ENCODE data around the gene OSBPL5.

OSBPL5 gene

DNA sequence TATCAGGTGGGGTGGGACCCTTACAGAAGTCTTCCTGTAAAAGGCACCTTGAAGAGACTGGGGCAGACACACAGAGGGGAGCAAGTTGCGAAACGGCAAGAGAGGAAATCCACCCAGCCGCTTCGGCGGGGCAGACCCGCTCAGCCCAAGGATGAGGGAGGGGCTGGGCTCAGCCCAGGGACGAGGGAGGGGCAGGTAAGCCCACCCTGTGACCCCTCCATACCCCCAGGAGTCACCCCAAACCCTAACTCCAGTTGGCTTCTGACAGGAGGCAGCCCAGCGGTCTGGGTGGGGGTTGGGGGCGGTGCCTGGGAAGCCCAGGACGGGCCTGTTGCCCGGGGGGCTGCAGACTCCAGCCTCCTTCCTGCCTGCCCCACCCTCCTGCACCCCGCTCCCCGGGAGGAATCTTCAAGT lies 965 bp downstream of the OSBPL5 start:
- DNase-seq (ENCODE audit: low read depth in 2 of 2), result no peak

DNA sequence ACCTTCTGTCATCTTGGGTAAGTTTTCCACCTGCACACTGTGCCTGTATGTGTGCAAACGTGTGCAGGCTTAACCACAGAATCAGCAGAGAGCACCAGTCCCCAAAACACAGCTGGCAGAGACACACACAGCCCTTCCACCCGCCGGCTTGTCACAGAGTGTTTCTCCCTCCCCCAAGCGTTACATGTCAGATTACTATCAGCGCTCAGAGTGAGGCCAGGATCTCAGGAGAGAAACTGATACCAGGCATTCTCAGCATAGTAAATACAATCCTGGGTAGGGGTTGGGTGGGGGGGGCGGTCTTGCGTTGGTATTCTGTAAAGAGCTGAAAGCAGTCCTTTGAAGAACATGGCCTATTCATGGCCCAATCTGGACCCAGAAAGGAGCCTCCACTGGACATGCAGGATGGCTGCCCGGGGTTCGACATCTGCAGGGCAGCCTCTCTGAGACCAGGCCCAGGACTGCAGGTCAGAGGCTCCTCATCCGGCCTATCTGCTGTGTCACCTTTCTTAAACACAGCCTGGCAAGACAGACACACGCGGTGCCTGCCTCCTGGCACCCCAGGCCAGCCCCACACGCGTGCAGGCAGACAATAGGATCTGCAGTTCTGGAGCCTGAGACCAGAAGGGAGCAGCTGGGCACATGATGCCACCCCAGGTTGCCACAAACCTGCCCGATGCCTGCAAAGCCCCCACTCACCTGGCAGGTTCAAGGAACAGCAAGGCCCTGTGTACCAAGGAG lies 1.7 kb downstream of the OSBPL5 start:
- DNase-seq (ENCODE audit: low read depth in 2 of 2), result no peak

DNA sequence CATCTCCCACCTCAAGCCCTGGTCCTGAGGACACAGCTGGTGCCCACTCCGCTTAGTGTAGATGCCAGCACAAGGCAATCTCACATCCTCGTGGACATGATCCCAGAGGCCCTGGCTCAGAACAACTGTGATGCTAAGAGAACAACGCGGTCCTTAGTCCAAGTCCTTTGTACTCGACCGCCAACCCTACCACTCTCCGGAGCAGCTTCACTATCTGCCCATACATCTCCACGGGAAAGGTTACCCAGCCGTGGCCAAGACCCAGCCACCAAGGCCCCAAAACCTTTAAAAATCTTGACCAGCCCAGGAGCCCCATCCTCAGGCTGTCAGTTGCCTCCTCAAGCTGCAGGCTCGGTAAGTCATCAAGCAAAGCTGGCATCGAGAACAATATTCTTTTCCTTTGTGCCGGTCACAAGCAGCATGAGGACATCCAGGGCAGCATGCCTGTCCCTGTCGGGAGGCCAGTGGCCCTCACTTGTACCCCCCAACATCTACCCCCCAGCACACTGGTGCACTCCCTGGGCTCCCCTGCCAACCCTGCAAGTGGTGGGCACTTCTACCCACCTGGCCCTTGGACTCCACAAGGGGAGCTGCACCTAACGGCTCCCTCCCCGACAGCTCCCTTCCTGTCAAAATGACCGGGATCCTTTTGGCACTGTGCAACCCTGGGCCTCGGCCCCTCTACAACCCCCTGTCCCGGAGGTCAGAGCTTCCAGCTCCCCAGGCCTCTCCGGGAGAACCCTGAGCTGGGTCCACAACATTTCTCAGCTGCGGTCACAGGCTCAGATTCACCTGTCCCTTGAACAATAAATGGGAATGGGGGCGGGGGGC lies 2.5 kb downstream of the OSBPL5 start:
- no peak for DNase-seq (ENCODE audit: low read depth in 2 of 2)

DNA sequence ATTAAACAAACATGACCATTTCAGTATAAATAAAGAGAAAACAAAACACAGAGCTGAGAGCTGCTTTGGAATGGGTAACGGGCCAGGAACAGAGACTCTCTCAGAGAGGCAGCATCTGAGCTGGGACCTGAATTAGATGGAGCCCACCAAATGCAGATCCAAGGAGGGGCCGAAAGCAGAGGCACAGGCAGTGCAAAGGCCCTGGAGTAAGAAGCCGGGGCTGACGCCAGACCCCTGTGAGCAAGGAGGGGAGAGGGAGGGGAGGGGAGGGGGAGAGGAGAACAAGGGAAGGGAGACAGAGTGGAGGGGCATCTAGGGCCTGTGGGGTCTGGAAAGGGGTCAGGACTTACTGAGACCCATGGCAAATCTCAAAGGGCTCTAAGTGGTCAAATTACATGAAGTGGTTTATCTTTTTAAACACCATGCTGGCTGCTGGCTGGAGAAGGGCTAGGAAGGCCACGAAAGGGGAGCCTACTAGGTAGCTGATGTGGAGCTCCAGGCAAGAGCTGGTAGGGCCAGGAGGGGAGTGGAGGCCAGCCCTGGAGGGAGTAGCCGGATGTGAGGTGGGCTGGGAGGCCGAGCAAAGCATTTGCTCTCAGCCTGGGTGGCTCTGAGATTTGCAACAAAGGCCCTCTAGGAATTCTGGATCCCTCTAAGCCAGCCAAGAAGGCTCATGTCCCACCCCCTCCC lies 3.2 kb downstream of the OSBPL5 start:
- no peak for DNase-seq (ENCODE audit: low read depth in 2 of 2)

- no peak for DNase-seq (ENCODE audit: low read depth in 2 of 2)
These were observed 3.8 kb downstream of the OSBPL5 start for GRCh38 chr11:3161309-3161708.

GRCh38 chr11:3160252-3161031 lies 4.7 kb downstream of the OSBPL5 start:
- DNase-seq (ENCODE audit: low read depth in 2 of 2), result no peak

GRCh38 chr11:3159296-3160190 lies 5.6 kb downstream of the OSBPL5 start:
- DNase-seq (ENCODE audit: low read depth in 2 of 2), result no peak

GRCh38 chr11:3158821-3159220 lies 6.3 kb downstream of the OSBPL5 start:
- no peak for DNase-seq (ENCODE audit: low read depth in 2 of 2)

DNA sequence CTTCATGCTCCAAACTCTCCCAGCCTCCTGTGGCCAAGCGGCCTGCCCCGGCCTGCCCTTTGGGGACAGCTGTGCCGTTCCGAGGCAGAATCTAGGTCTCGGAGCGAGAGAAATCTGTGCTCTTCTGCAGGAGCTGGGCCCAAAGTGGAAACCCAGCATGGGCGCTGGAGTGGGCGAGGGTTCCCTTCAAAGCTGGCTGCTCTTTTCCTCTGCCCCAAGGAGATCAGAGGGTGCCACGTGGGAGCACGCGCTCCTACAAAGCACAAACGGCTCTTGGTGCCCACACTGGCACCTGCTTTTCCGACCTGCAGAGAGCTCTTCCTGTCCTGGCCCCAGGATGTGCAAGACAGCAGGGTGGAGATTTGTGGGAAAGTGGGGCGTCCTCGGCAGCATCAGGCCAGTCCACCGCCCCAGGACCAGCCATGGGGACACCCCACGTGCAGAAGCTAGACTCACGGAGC lies 6.9 kb downstream of the OSBPL5 start:
- DNase-seq (ENCODE audit: low read depth in 2 of 2), result no peak

DNA sequence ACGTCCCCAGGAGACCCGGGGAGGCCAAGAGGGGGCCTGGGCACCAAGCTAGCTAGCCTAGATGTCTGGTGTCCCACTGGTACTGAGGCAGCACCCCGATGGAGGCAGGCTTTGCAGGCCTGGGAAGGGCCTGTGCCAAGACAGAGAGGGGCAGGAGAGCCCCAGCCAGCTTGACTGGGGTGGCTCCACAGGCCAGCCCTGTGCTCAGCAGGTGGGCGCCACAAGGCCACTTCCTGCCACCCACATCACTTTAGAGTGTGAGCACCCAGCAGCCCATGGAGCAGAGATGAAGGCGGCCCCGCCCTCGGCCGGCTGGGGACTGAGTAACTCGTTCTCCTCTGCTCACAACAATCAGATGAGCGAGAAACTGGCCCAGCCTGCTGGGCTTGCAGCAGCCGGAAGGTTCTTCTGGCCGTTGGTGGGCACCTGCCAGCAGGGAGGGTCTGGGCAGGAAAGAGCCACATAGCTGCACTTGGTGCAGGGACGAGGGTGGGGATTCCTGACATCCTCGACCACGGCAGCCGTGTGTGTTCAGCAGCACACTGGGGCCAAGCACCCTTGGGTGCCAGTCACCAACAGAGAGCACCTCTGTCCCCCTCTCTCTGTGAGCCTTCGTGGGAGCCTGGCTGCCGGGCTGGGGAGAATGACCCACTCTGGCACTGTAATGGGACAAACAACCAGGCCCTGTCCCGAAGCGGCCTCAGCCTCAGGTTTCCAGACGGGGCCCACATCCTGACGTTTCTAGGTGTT lies 7.6 kb downstream of the OSBPL5 start:
- no peak for DNase-seq (ENCODE audit: low read depth in 2 of 2)

DNA sequence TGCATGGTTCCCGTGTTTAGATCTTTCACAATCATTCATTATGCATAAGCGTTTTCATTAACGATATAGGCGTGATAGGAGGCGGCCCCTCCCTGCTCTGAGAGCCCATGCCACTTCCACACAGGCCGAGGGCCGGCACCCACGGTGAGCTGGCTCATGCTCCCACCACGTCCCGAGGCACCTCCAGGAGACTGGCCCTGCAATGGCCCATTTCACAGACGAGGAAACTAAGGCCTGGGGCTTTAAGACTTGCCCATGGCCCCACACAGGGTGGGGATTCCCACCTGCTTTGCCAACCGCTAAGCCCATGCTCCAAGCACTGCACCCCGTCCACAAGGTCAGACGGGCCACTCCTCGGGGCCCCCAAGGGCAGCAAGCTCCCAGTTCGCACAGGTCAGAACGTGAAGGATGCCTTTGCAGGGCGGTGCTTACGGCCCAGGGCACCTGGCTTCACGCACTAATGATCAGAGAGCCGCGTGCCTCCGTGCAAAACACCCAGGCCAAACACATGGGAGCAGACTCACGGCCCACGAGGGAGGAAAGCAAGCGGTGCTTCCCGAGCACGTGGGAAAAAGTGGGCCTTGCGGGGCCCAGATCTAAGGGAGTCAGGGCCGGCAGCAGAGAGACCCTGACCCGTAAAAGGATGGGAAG lies 8.3 kb downstream of the OSBPL5 start:
- DNase-seq (ENCODE audit: low read depth in 2 of 2), result no peak

GRCh38 chr11:3156282-3156660 lies 8.8 kb downstream of the OSBPL5 start:
- DNase-seq (ENCODE audit: low read depth in 2 of 2), result no peak

DNA sequence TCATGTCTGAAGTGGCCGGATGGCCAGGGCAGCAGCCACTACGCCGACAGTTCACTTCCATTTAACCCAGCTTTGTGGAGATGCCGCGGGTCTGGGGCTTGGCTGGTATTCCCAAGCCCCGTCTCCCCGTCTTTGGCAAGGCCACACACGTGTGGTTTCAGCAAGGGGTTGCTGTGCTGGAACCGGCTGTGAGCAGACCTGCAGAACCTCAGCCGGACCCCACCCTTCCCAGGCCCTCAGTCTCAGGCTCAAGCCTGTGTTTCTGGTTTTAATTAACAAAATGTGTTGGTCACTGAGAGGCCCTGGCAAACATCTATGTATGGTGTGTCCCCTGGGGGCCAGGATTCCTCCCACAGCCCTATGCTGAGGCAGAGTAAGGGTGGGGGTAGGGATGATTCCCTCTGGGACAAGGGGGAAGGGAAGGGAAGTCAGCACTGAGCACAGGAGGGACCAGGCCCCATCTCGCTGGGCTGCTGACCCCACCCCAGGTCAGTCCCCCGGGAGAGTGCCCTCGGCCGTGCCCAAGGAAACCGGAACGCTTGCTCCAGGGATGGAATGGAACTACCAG lies 9.3 kb downstream of the OSBPL5 start:
- no peak for DNase-seq (ENCODE audit: low read depth in 2 of 2)

- DNase-seq (ENCODE audit: low read depth in 2 of 2), result no peak
These were observed 9.9 kb downstream of the OSBPL5 start for GRCh38 chr11:3155216-3155615.

DNA sequence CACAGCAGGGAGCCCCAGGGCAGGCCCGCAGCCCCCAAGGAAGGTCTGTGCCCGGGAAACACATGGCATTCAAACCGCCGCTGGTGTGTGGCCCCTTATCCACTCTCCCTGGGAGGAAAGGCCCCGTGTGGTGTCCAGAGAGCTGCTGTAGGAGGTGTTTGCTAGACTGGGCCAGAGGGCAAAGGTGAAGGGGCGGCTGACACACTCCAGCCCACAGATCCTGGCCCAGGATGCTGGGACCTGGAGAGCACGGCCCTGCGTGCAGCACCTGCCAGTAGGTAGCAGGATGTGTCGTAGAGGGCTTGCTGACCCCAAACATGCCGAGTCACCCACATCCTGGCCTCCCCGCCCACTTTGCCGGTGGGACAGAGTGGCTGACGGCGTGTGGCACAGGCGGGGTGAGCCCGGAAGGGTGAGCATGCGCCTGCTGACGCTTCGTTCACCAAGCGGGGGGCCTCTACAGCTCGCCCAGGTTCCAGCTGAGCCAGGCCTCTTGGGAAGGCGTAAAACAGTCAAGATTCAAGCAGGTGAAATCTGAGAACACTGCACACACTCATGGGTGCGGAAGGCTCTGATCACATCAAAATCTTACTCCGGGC lies 11.0 kb downstream of the OSBPL5 start:
- no peak for DNase-seq (ENCODE audit: low read depth in 2 of 2)

GRCh38 chr11:3153291-3153861 lies 11.7 kb downstream of the OSBPL5 start:
- DNase-seq (ENCODE audit: low read depth in 2 of 2), result no peak

DNA sequence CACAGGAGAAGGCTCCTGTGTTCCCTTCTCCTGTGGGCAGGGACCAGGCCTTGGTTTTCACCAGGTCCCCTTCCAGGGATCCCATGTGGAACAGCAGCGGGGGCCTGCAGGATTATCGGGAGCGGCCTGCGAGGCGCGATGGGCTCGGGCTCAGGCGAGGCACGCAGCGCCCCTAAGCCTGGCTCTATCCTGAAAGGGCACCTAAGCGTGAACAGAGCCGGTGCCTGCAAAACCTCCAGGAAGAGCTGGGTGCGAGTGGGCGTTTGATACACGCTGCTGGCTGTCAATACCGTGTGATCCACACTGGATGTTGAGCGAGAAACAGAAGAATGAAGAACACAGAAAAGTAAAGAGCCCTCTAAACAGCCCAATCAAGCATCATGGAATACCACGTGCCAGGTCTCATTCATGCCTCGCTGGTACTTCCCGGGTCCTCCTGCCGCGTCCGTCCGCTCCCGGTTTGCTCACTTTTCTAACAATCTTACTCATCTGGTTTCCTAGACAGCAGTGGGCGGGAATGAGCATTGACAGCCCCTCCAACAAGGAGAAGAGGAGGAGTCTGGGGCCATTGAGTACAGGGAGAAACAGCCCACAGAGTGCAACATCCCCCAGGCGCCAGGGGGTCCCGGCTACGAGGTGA lies 12.5 kb downstream of the OSBPL5 start:
- DNase-seq (ENCODE audit: low read depth in 2 of 2), result no peak

DNA sequence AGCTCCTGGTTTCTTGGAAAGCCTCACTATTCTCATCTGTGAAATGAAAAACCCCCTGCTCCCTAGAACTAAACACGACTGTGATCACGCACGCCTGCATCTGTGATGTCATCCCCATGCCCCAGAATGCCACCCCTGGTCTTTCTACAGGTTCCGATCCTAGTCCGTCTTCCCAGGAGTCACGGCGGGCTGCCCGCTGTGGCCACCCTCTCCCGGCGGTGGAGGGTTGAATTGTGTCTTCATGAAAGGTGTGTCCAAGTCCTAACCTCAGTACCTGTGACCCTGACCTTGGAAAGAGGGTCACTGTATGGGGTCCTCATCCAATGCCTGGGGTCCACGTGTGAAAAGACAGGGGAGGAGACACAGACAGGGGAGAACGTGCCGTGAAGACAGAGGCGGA lies 14.4 kb downstream of the OSBPL5 start:
- no peak for DNase-seq (ENCODE audit: low read depth in 2 of 2)
